Activated T-helper 17 cell treated with anti-CD3 and anti-CD28 coated beads, Interleukin-2, amount 50 U/mL, for 72 hours (primary cell): Measurements from ENCODE around the gene VGF. TPM values are rescaled to one million over a fixed set of nuclear protein-coding genes. Genes with fewer than 3 reads are reported as not detected.
"Not testable (repeated sequence)": the region's sequence is repeated elsewhere in the genome, so short reads cannot be mapped to it uniquely, and the experiment has no call there.

Source experiments
- ATAC-seq: fragments of 150-1000 bp; cut with Tn5 transposase; replicated peaks from 2 replicates; pipeline ENCODE4 v1.10.0; 2021; ENCODE audit warnings: mild to moderate bottlenecking, moderate library complexity
- H3K27ac Mint-ChIP-seq: one replicate; pipeline ENCODE4 v1.8.0; 2022; ENCODE audit warnings: mixed read lengths
- H3K27me3 Mint-ChIP-seq: one replicate; pipeline ENCODE4 v1.8.0; 2022; ENCODE audit warnings: mixed read lengths
- H3K36me3 Mint-ChIP-seq: one replicate; pipeline ENCODE4 v1.8.0; 2022; ENCODE audit warnings: low read depth, mild to moderate bottlenecking, mixed read lengths
- H3K4me1 Mint-ChIP-seq: one replicate; pipeline ENCODE4 v1.8.0; 2022; ENCODE audit warnings: mixed read lengths
- H3K4me3 Mint-ChIP-seq: one replicate; pipeline ENCODE4 v1.8.0; 2022; ENCODE audit warnings: mild to moderate bottlenecking, mixed read lengths
- H3K9me3 Mint-ChIP-seq: one replicate; pipeline ENCODE4 v1.8.0; 2022; ENCODE audit warnings: mixed read lengths
- total RNA-seq, 2 donors: library from RNA; stranded (reverse); gene quantifications; one replicate each; pipeline ENCODE4 v1.2.3, GENCODE V29; 2022

Gene VGF
- under 1 TPM; 0.13 to 0.48 TPM for total RNA-seq

GRCh38 chr7:101165075-101165957 is at the start of gene VGF:
TSS of gene VGF (minus strand) at chr7:101165569. CDS start at chr7:101164843, 726 bp downstream.
- Mint-ChIP-seq H3K27me3 (peaks cover 40% of the 10 kb centered on the region), H3K4me1 (peaks cover 35% of the 10 kb centered on the region), H3K4me3 (peak within 1 kb of the TSS; percentile 91), H3K27ac (peak within 1 kb of the TSS; percentile 38), H3K36me3 (peaks cover 31% of the 10 kb centered on the region), H3K9me3 (no peaks in the 10 kb centered on the region)
- ATAC-seq = peak; percentile 92

- no peak overlapping the region for H3K4me3 Mint-ChIP-seq
- peaks cover 7% of the 10 kb centered on the region for H3K4me1 Mint-ChIP-seq
- no peak overlapping the region for H3K27ac Mint-ChIP-seq
- H3K36me3 Mint-ChIP-seq = peaks cover 80% of the 10 kb centered on the region
- H3K9me3 Mint-ChIP-seq = no peaks in the 10 kb centered on the region
- no peak for ATAC-seq
- no peaks in the 10 kb centered on the region for H3K27me3 Mint-ChIP-seq
Observed at GRCh38 chr7:101212014-101212413, 46.6 kb upstream of the VGF start.

GRCh38 chr7:101211501-101211900 is 46.1 kb upstream of the VGF start:
- no peak overlapping the region for H3K4me3 Mint-ChIP-seq
- H3K9me3 Mint-ChIP-seq = no peaks in the 10 kb centered on the region

GRCh38 chr7:101210143-101210542 is 44.8 kb upstream of the VGF start:
- no peaks in the 10 kb centered on the region for H3K9me3 Mint-ChIP-seq
- H3K4me3 Mint-ChIP-seq = no peak overlapping the region
- peaks cover 75% of the 10 kb centered on the region for H3K36me3 Mint-ChIP-seq
- ATAC-seq = no peak
- peaks cover 6% of the 10 kb centered on the region for H3K4me1 Mint-ChIP-seq
- H3K27me3 Mint-ChIP-seq = no peaks in the 10 kb centered on the region
- H3K27ac Mint-ChIP-seq = no peak overlapping the region

More at GRCh38 chr7:101211501-101211900, 46.1 kb upstream of the VGF start:
- Mint-ChIP-seq H3K36me3 (peaks cover 79% of the 10 kb centered on the region), H3K27me3 (no peaks in the 10 kb centered on the region), H3K27ac (no peak overlapping the region), H3K4me1 (peaks cover 5% of the 10 kb centered on the region)
- ATAC-seq = no peak

GRCh38 chr7:101208794-101209193 is 43.4 kb upstream of the VGF start:
- Mint-ChIP-seq H3K4me3 (no peak overlapping the region), H3K27me3 (no peaks in the 10 kb centered on the region), H3K9me3 (no peaks in the 10 kb centered on the region), H3K27ac (no peak overlapping the region), H3K4me1 (peaks cover 11% of the 10 kb centered on the region), H3K36me3 (peaks cover 62% of the 10 kb centered on the region)
- no peak for ATAC-seq

- Mint-ChIP-seq H3K4me3 (no peak overlapping the region), H3K27ac (no peak overlapping the region), H3K4me1 (peaks cover 14% of the 10 kb centered on the region), H3K36me3 (peaks cover 53% of the 10 kb centered on the region), H3K27me3 (peaks cover 6% of the 10 kb centered on the region), H3K9me3 (no peaks in the 10 kb centered on the region)
- no peak for ATAC-seq
Observed at GRCh38 chr7:101207459-101207858, 42.1 kb upstream of the VGF start.

- no peak for ATAC-seq
- H3K4me1 Mint-ChIP-seq = peaks cover 14% of the 10 kb centered on the region
- no peaks in the 10 kb centered on the region for H3K9me3 Mint-ChIP-seq
- H3K4me3 Mint-ChIP-seq = no peak overlapping the region
- H3K27ac Mint-ChIP-seq = no peak overlapping the region
- peaks cover 48% of the 10 kb centered on the region for H3K36me3 Mint-ChIP-seq
- H3K27me3 Mint-ChIP-seq = peaks cover 6% of the 10 kb centered on the region
Observed at GRCh38 chr7:101206665-101207042, 41.3 kb upstream of the VGF start.

GRCh38 chr7:101205901-101206664 is 40.7 kb upstream of the VGF start:
- no peak overlapping the region for H3K4me3 Mint-ChIP-seq
- no peak for ATAC-seq
- H3K9me3 Mint-ChIP-seq = no peaks in the 10 kb centered on the region
- peaks cover 14% of the 10 kb centered on the region for H3K4me1 Mint-ChIP-seq
- peaks cover 44% of the 10 kb centered on the region for H3K36me3 Mint-ChIP-seq
- peaks cover 6% of the 10 kb centered on the region for H3K27me3 Mint-ChIP-seq
- H3K27ac Mint-ChIP-seq = no peak overlapping the region

GRCh38 chr7:101203740-101204738 is 38.7 kb upstream of the VGF start:
- peaks cover 16% of the 10 kb centered on the region for H3K27me3 Mint-ChIP-seq
- H3K27ac Mint-ChIP-seq = peak overlapping the region; percentile 71
- H3K36me3 Mint-ChIP-seq = peaks cover 25% of the 10 kb centered on the region
- H3K9me3 Mint-ChIP-seq, ATAC-seq: not testable (repeated sequence)
- peaks cover 14% of the 10 kb centered on the region for H3K4me1 Mint-ChIP-seq
- H3K4me3 Mint-ChIP-seq = peak overlapping the region; percentile 72

GRCh38 chr7:101202603-101202918 is 37.2 kb upstream of the VGF start:
- Mint-ChIP-seq H3K27ac (no peak overlapping the region), H3K4me3 (no peak overlapping the region), H3K27me3 (peaks cover 16% of the 10 kb centered on the region)

GRCh38 chr7:101201695-101202602 is 36.6 kb upstream of the VGF start:
- H3K27ac Mint-ChIP-seq = no peak overlapping the region
- peaks cover 14% of the 10 kb centered on the region for H3K4me1 Mint-ChIP-seq
- peak; percentile 28 for ATAC-seq
- no peak overlapping the region for H3K4me3 Mint-ChIP-seq
- peaks cover 16% of the 10 kb centered on the region for H3K27me3 Mint-ChIP-seq
- peaks cover 12% of the 10 kb centered on the region for H3K36me3 Mint-ChIP-seq
- H3K9me3 Mint-ChIP-seq = no peaks in the 10 kb centered on the region

More at GRCh38 chr7:101202603-101202918, 37.2 kb upstream of the VGF start:
- H3K36me3 Mint-ChIP-seq = peaks cover 12% of the 10 kb centered on the region
- no peaks in the 10 kb centered on the region for H3K9me3 Mint-ChIP-seq
- peaks cover 14% of the 10 kb centered on the region for H3K4me1 Mint-ChIP-seq
- no peak for ATAC-seq

- Mint-ChIP-seq H3K9me3 (no peaks in the 10 kb centered on the region), H3K27ac (no peak within 1 kb of the TSS), H3K27me3 (peaks cover 16% of the 10 kb centered on the region), H3K36me3 (peaks cover 5% of the 10 kb centered on the region), H3K4me1 (peaks cover 8% of the 10 kb centered on the region), H3K4me3 (peak within 1 kb of the TSS; percentile 27)
- ATAC-seq = no peak
Observed at GRCh38 chr7:101200862-101201599, 35.7 kb upstream of the VGF start, which contains the start of gene MOGAT3. TSS of gene MOGAT3 (minus strand) at chr7:101201036. CDS start at chr7:101200854, 182 bp downstream.

GRCh38 chr7:101200504-101200861 is 35.1 kb upstream of the VGF start:
- Mint-ChIP-seq H3K4me3 (peak overlapping the region; percentile 27), H3K4me1 (peaks cover 7% of the 10 kb centered on the region), H3K36me3 (no peaks in the 10 kb centered on the region), H3K27ac (no peak overlapping the region), H3K9me3 (no peaks in the 10 kb centered on the region), H3K27me3 (peaks cover 16% of the 10 kb centered on the region)
- ATAC-seq = no peak
